BLaER1 treated with 17β-estradiol and CSF1 and Interleukin-3, amounts not matched to agents 10 nM and 100 nM (cell line): Measurements from ENCODE around the gene BCL2A1.
"Not testable (repeated sequence)": the region's sequence is repeated elsewhere in the genome, so short reads cannot be mapped to it uniquely, and the experiment has no call there.

Experiments used
- H3K27ac ChIP-seq, 11 experiments: shearing (Covaris generic); formaldehyde crosslinking; 2 replicates each; pipeline ENCODE4 v1.8.1; 2022
- H3K27me3 ChIP-seq, 11 experiments: shearing (Covaris generic); formaldehyde crosslinking; 2 replicates each; pipeline ENCODE4 v1.8.1; 2022
- H3K36me3 ChIP-seq, 11 experiments: shearing (Covaris generic); formaldehyde crosslinking; 2 replicates each; pipeline ENCODE4 v1.8.1; 2022
- H3K4me1 ChIP-seq, 10 experiments: shearing (Covaris generic); formaldehyde crosslinking; 2 replicates each; pipeline ENCODE4 v1.8.1; 2022
- H3K4me2 ChIP-seq, 11 experiments: shearing (Covaris generic); formaldehyde crosslinking; 2 replicates each; pipeline ENCODE4 v1.8.1; 2022
- H3K4me3 ChIP-seq, 10 experiments: shearing (Covaris generic); formaldehyde crosslinking; 2 replicates each; pipeline ENCODE4 v1.8.1; 2022
- H3K9ac ChIP-seq, 11 experiments: shearing (Covaris generic); formaldehyde crosslinking; 2 replicates each; pipeline ENCODE4 v1.8.1; 2022
- H3K9me3 ChIP-seq, 11 experiments: shearing (Covaris generic); formaldehyde crosslinking; replicated peaks in 1 of 11; 2 replicates each; pipeline ENCODE4 v1.8.1; 2022
- H4K20me1 ChIP-seq, 11 experiments: shearing (Covaris generic); formaldehyde crosslinking; 2 replicates each; pipeline ENCODE4 v1.8.1; 2022
- Cebpa-rat ChIP-seq, 11 experiments: shearing (Covaris generic); IDR thresholded peaks; 2 replicates each; pipeline ENCODE4 v1.8.1; 2022

BCL2A1 gene

DNA sequence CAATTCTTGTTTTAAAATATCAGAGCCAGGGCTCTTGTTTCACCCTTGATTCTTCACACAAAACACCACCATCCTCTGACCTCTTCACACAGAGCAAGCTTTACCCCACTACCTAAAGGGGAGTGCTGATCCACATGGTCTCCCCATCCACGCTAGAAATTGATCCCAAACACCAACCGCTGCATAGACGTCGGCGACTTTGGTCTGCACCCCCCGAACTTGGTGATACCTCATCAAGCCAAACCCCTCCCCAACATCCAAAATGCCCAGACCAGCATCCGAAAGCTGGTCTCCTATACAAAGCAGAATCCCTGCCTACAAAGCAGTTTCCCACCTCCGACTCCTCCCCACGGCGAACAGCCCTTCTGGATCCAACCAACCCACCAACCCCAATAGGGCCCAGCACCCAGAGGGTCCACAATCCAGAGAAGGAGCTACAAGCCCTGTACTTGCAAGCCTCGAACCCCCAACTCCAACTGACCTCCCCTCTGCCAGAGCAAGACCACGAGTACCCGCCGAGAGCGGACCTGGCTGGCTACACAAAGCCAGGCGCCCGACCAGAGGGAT is 48.4 kb downstream of the BCL2A1 start:
- H3K4me2 ChIP-seq: peak overlapping the region; percentile 78 to 94 (median 90)
- peaks cover 7 to 17% (median 12%) of the 10 kb centered on the region in 10 experiments for H3K4me1 ChIP-seq
- peaks cover 38 to 45% (median 44%) of the 10 kb centered on the region in 11 experiments for H3K36me3 ChIP-seq
- H3K9ac ChIP-seq: peak overlapping the region; percentile 85 to 97 (median 93)
- H3K9me3 ChIP-seq: peaks cover 48 to 81% (median 63%) of the 10 kb centered on the region in 11 experiments
- H4K20me1 ChIP-seq: peaks cover 0 to 7% (median 0%) of the 10 kb centered on the region in 11 experiments; a peak in 5 of 22 replicates
- peak overlapping the region; percentile 73 to 96 (median 94); a peak in 21 of 22 replicates for H3K27ac ChIP-seq
- no peaks in the 10 kb centered on the region; a peak in 1 of 22 replicates for H3K27me3 ChIP-seq
- TF ChIP-seq Cebpa-rat (IDR thresholded peaks at IDR 0.05): no peak
- H3K4me3 ChIP-seq: peak overlapping the region; percentile 82 to 99 (median 94)

DNA sequence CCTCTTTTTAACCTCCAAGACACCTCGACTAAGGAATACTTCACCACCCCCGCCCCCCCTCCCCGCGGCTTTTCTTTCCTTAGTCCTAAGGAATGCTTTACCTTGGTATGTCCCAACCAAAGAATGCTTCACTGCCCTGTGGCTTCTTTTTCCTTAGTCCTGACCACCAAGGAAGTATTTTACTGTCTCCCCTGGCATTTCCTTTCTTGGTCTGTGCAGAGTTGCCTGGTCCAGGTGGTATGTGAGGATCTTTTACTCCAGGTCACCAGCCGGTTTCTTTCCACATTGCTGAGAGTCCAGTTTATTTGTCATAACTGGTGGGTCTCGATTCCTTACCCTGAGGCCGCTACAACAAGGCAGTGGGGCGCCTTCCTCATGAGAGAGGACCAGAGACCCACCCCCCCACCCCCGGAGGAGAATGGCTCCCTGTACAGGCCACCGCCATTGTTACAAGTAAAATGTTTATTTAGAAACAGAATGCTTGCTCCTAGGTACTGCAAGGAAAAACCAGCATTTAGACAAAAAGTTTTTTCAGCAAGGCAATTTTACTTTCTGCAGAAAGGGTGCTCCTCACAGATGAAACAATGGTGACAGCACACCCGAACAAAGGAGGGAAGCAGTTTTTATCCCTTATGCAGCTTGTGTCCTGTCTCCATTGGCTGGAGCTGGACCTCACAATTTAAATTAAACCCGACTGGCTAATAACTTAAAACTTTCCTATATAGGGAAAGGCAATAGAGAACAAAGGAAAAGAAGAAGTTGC is 51.1 kb downstream of the BCL2A1 start:
- Histone ChIP-seq H3K9me3 (peaks cover 72 to 81% (median 78%) of the 10 kb centered on the region in 11 experiments), H3K4me2 (no peak overlapping the region)

DNA sequence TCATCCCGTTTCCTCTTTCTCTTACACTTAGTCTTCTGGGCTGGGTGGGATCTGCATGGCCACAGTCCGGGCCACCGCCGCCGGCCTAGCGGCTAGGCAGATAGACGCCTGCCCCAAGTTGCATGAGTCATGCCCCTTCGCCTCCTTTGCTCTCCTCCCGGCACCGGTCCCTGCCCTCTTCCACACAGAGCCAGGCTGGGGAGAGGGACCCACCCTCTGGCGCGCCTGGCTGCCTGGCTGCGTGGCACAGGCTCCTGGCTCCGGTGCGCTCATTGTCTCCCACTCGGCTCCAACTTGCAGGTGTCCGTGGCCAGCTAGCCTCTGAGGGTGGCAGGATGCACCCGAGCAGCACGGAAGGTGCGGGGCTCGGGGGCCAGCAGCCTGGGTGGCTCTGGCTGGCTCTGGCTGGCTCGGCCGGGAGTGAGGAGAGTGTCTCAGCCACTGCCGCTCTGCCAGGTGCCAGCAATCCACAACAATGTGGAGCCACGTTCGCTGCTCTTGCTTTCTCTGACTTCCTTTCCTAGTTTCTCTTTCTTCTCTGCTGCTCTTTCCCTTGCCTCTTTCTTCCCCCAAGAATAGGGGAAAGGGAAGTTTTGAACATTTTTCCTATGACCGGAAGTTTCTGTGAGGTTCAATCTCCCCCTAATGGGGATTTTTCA is 51.8 kb downstream of the BCL2A1 start:
- peaks cover under 1 to 8% (median 6%) of the 10 kb centered on the region in 10 experiments; a peak in 19 of 20 replicates for H3K4me1 ChIP-seq
- H3K27ac ChIP-seq: no peak overlapping the region
- H3K36me3 ChIP-seq: peaks cover 64 to 79% (median 78%) of the 10 kb centered on the region in 11 experiments
- H3K4me2 ChIP-seq: no peak overlapping the region
- H3K9ac ChIP-seq: no peak overlapping the region
- no peaks in the 10 kb centered on the region; a peak in 1 of 22 replicates for H3K27me3 ChIP-seq
- peaks cover 79 to 86% (median 85%) of the 10 kb centered on the region in 11 experiments for H3K9me3 ChIP-seq
- H4K20me1 ChIP-seq: peaks cover 0 to 7% (median 0%) of the 10 kb centered on the region in 11 experiments; a peak in 5 of 22 replicates
- H3K4me3 ChIP-seq: peak overlapping the region in 7 of 10 experiments; percentile 26 to 46 (median 30); a peak in 9 of 20 replicates
- TF ChIP-seq Cebpa-rat (IDR thresholded peaks at IDR 0.05): no peak

More for the DNA sequence above, 51.1 kb downstream of the BCL2A1 start:
- H3K9ac ChIP-seq: no peak overlapping the region
- no peak for TF ChIP-seq Cebpa-rat (IDR thresholded peaks at IDR 0.05)
- H3K4me3 ChIP-seq: peak overlapping the region in 5 of 10 experiments; percentile 26 to 46 (median 31); a peak in 3 of 20 replicates
- H3K4me1 ChIP-seq: peaks cover 7 to 15% (median 12%) of the 10 kb centered on the region in 10 experiments
- peaks cover 0 to 7% (median 0%) of the 10 kb centered on the region in 11 experiments; a peak in 5 of 22 replicates for H4K20me1 ChIP-seq
- H3K27me3 ChIP-seq: no peaks in the 10 kb centered on the region; a peak in 1 of 22 replicates
- peaks cover 58 to 72% (median 70%) of the 10 kb centered on the region in 11 experiments for H3K36me3 ChIP-seq
- H3K27ac ChIP-seq: no peak overlapping the region

- Histone ChIP-seq H3K4me1 (peaks cover 0 to 6% (median 5%) of the 10 kb centered on the region in 10 experiments; a peak in 9 of 20 replicates), H3K36me3 (peaks cover 72 to 88% (median 86%) of the 10 kb centered on the region in 11 experiments), H3K9me3 (peaks cover 87 to 96% (median 93%) of the 10 kb centered on the region in 11 experiments), H3K27ac (no peak overlapping the region), H3K9ac (no peak overlapping the region), H3K4me3 (peak overlapping the region in 5 of 10 experiments; percentile 18 to 54 (median 35); a peak in 8 of 20 replicates), H3K27me3 (no peaks in the 10 kb centered on the region; a peak in 1 of 22 replicates), H4K20me1 (peaks cover 0 to 7% (median 0%) of the 10 kb centered on the region in 11 experiments; a peak in 5 of 22 replicates), H3K4me2 (no peak overlapping the region)
- no peak for TF ChIP-seq Cebpa-rat (IDR thresholded peaks at IDR 0.05)
Measured at GRCh38 chr15:79918278-79918677, 52.7 kb downstream of the BCL2A1 start.

DNA sequence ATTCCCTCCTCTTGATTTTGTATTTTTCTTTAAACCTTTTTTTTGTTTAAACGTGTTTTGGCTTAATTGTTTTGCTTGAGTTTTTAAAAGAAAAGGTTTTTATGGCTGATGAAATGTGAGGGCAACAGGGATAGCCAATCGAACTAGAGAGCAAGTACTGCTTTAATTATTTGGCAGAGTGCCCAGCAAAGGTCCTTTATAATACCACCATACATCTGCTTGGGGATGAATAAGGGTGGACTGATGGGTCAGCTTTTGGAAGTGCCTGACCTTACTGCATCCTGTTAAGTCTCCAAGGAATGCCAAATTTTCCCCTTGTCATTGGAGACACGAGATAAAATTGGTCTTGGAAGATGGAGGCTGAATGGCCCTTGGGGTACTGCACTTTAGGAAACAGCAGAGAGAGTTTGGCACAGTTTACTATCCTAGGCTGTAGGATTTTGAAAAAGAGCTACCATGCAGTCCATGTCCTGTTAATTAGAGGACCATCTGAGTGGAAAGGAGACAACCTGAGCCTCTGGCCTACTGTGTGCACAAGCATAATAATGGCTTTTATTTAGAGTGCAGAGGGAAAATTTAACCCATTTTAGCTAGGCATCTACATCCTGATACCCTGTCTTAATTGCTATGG is 54.4 kb downstream of the BCL2A1 start:
- Histone ChIP-seq H3K4me2 (no peak overlapping the region), H3K27me3 (no peaks in the 10 kb centered on the region; a peak in 1 of 22 replicates), H3K9ac (no peak overlapping the region), H3K27ac (no peak overlapping the region), H3K4me3 (peak overlapping the region in 4 of 10 experiments; percentile 1 to 26 (median 6); a peak in 2 of 20 replicates), H3K9me3 (peaks cover 98 to 100% (median 100%) of the 10 kb centered on the region in 11 experiments), H4K20me1 (no peaks in the 10 kb centered on the region; a peak in 1 of 22 replicates), H3K36me3 (peaks cover 86 to 100% (median 98%) of the 10 kb centered on the region in 11 experiments), H3K4me1 (no peaks in the 10 kb centered on the region)
- TF ChIP-seq Cebpa-rat (IDR thresholded peaks at IDR 0.05): no peak

DNA sequence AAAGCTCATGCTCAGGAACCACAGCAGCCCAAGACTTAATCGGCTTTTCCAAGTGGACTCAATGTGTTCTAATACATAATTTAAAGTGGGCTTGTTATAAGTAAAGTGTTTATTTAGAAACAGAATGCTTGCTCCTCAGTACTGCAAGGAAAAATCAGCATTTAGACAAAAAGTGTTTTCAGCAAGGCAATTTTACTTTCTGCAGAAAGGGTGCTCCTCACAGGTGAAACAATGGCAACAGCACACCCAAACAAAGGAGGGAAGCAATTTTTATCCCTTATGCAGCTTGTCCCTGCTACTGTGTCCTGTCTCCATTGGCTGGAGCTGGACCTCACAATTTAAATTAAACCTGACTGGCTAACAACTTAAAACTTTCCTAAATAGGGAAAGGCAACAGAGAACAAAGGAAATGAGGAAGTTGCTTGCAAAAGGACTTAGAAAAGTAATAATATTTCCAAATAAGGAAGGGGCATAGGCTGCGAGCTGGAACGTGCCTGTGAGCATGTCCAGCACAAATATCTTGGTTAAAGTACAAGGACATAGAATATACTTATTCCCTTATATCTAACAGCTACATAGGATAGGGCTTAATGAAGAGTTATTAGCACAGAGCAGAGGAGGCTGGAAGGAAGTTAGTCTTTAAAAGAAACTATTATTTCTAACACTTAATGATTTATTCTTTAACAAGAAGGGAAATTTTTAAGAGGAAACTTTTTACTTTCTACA is 55.1 kb downstream of the BCL2A1 start:
- H3K4me1 ChIP-seq, H3K27me3 ChIP-seq, H3K27ac ChIP-seq, H3K4me2 ChIP-seq, H3K9ac ChIP-seq, H4K20me1 ChIP-seq: not testable (repeated sequence)
- peaks cover 98 to 100% (median 100%) of the 10 kb centered on the region in 11 experiments for H3K9me3 ChIP-seq
- peak overlapping the region in 2 of 10 experiments; percentile 8 to 21; a peak in 1 of 20 replicates for H3K4me3 ChIP-seq
- peaks cover 80 to 100% (median 98%) of the 10 kb centered on the region in 11 experiments for H3K36me3 ChIP-seq

DNA sequence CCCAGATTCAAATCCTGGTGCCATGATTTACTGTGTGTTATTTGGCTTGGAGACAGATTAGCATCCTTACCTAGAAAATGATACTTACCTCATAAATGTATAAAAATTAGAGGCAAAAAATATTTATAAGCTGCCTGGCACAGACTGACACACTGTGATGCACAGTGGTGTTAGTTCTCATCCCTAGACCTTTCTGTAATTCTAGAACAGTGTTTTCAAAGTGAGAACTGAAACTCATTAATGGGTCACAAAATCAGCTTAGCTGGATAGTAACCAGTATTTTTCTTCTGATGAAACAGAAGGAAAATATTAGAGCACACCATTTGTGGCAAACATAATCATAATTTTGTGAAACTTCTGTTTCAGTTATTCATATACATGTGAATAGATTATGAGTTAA is 56.3 kb downstream of the BCL2A1 start:
- TF ChIP-seq Cebpa-rat (IDR thresholded peaks at IDR 0.05): no peak
- H3K9me3 ChIP-seq: peaks cover 98 to 100% (median 100%) of the 10 kb centered on the region in 11 experiments
- H3K9ac ChIP-seq: no peak overlapping the region
- H3K4me1 ChIP-seq: peaks cover 0 to 6% (median 0%) of the 10 kb centered on the region in 10 experiments; a peak in 5 of 20 replicates
- H3K4me2 ChIP-seq: no peak overlapping the region
- H3K27me3 ChIP-seq: no peaks in the 10 kb centered on the region
- H3K4me3 ChIP-seq: 0 out of 20 replicates have a peak overlapping the region, but pooled peaks of 2 of the 10 experiments have one; percentile 10 to 40
- H4K20me1 ChIP-seq: no peaks in the 10 kb centered on the region
- no peak overlapping the region for H3K27ac ChIP-seq
- peaks cover 71 to 100% (median 94%) of the 10 kb centered on the region in 11 experiments for H3K36me3 ChIP-seq
